Left renal cortex interstitium (tissue), 4 donors: ENCODE measurements around the gene MAS1L. TPM values are rescaled to one million over a fixed set of nuclear protein-coding genes. Genes with fewer than 3 reads are reported as not detected.

Source experiments
- polyA plus RNA-seq, 4 donors: library from polyadenylated mRNA; unstranded; fragments of 120-200 nt; gene quantifications; one replicate each; pipeline ENCODE4 v1.2.1, GENCODE V29; 2013; ENCODE audit not compliant: insufficient read length in 4 of 4

The MAS1L gene
- polyA plus RNA-seq, 4 donors = not detected

Other genes starting within 250 kb of the MAS1L start
- gene OR14J1, start 186.3 kb downstream of the MAS1L start, polyA plus RNA-seq = under 1 TPM; 0.03 to 0.11 (median 0.07) TPM
- gene OR5V1, start 119.1 kb downstream of the MAS1L start, polyA plus RNA-seq = not detected
- not detected for gene OR12D3, start 112.7 kb downstream of the MAS1L start, polyA plus RNA-seq
- gene OR12D2, start 92.3 kb downstream of the MAS1L start, polyA plus RNA-seq = not detected
- gene OR12D1, start 73.0 kb downstream of the MAS1L start, polyA plus RNA-seq = not detected
- not detected for gene OR10C1, start 48.6 kb downstream of the MAS1L start, polyA plus RNA-seq
- gene OR11A1, start 30.9 kb downstream of the MAS1L start, polyA plus RNA-seq = not detected
- gene OR2H1, start 30.8 kb downstream of the MAS1L start, polyA plus RNA-seq = not detected
- 1 to 10 TPM in 2 of 4 donors, under 1 TPM in 2; 0.62 to 1.4 (median 1.0) TPM for gene UBD, start 71.8 kb upstream of the MAS1L start, polyA plus RNA-seq
- under 1 TPM in 2 of 4 donors, not detected in 2; 0.22 to 0.25 TPM for gene OR2H2, start 97.2 kb upstream of the MAS1L start, polyA plus RNA-seq
- gene GABBR1, start 145.2 kb upstream of the MAS1L start, polyA plus RNA-seq = 100 to 1,000 TPM in 2 of 4 donors, 10 to 100 TPM in 2; 33.2 to 114 (median 74.1) TPM
- under 1 TPM in 2 of 4 donors, not detected in 2; 0.22 to 0.49 TPM for gene MOG, start 169.1 kb upstream of the MAS1L start, polyA plus RNA-seq
- under 1 TPM in 3 of 4 donors, not detected in 1; 0.16 to 0.24 (median 0.21) TPM for gene ZFP57, start 193.2 kb upstream of the MAS1L start, polyA plus RNA-seq
- 1 to 10 TPM; 2.6 to 5.7 (median 5.1) TPM for gene HLA-F, start 235.5 kb upstream of the MAS1L start, polyA plus RNA-seq